Measurements from ENCODE around the gene AGMO. TPM values are rescaled to one million over a fixed set of nuclear protein-coding genes. Genes with fewer than 3 reads are reported as not detected.

The AGMO gene
- total RNA-seq, 1 experiment from 2014 or later, result 0.77 TPM

DNA sequence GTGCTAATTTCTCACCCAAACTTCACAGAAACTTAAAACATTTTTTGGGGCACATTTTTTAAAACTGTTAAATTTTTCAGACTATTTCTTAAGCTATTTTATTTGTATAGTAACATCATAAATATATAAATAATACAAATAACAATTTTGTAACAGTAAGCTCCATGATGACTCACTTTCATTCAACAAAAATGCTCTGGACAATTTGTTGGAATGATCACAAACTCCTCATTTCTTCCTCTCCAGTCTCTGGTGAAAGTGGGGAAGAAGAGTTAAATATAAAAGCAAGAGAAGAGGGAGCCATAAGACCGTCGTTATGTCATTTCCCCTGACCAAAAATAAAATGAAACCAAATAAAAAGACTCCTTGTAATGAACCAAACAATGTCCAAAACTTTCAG, 162.4 kb downstream of the AGMO start (continued):
- TF ChIP-seq ZNF317 (CRISPR knock-in tag; IDR thresholded peaks at IDR 0.05; ENCODE audit: borderline replicate concordance, low read depth), result no peak
- no peak for TF ChIP-seq CREB1 (CRISPR knock-in tag; IDR thresholded peaks at IDR 0.05)
- no peak for TF ChIP-seq CTCF (IDR thresholded peaks at IDR 0.05)
- no peak for TF ChIP-seq ZNF423 (CRISPR knock-in tag; IDR thresholded peaks at IDR 0.05)
- TF ChIP-seq ATF1 (CRISPR knock-in tag; IDR thresholded peaks at IDR 0.05), result no peak
- no peak for TF ChIP-seq MXD4 (CRISPR knock-in tag; IDR thresholded peaks at IDR 0.05; ENCODE audit: borderline replicate concordance)

GRCh38 chr7:15397922-15398760, 163.7 kb downstream of the AGMO start:
- ATAC-seq (no peak), DNase-seq (ENCODE audit: low spot score) (no peak)
- no peak overlapping the region for H3K4me3 Mint-ChIP-seq
- peaks cover 11% of the 10 kb centered on the region for H3K9me3 Mint-ChIP-seq
- ChIA-PET POLR2A (no interaction called here), CTCF (interaction anchor here (0.8 kb wide), 1 partner anchor 9 kb away, joined by 4 read pairs; no protein-coding TSS in a partner anchor)
- peak overlapping the region; percentile 25; the same call in 1 of the 2 replicates for H3K27ac Mint-ChIP-seq
- H3K36me3 Mint-ChIP-seq, result peaks cover 9% of the 10 kb centered on the region
- TF ChIP-seq ZNF396 (CRISPR knock-in tag; IDR thresholded peaks at IDR 0.05; ENCODE audit: borderline replicate concordance) (no peak), OVOL2 (CRISPR knock-in tag; IDR thresholded peaks at IDR 0.05; ENCODE audit: borderline replicate concordance) (no peak), ARID4B (CRISPR knock-in tag; IDR thresholded peaks at IDR 0.05; ENCODE audit: borderline replicate concordance) (no peak), TEAD4 (CRISPR knock-in tag; IDR thresholded peaks at IDR 0.05) (no peak), ATF1 (CRISPR knock-in tag; IDR thresholded peaks at IDR 0.05) (no peak), ZNF281 (CRISPR knock-in tag; IDR thresholded peaks at IDR 0.05) (no peak), GTF2I (CRISPR knock-in tag; conservative IDR thresholded peaks at IDR 0.05) (no peak), ETV6 (CRISPR knock-in tag; IDR thresholded peaks at IDR 0.05) (no peak), E2F5 (CRISPR knock-in tag; IDR thresholded peaks at IDR 0.05) (no peak), ZNF317 (CRISPR knock-in tag; IDR thresholded peaks at IDR 0.05; ENCODE audit: borderline replicate concordance, low read depth) (no peak), AR (CRISPR knock-in tag; IDR thresholded peaks at IDR 0.05) (no peak)
- TF ChIP-seq, protein P1, sequence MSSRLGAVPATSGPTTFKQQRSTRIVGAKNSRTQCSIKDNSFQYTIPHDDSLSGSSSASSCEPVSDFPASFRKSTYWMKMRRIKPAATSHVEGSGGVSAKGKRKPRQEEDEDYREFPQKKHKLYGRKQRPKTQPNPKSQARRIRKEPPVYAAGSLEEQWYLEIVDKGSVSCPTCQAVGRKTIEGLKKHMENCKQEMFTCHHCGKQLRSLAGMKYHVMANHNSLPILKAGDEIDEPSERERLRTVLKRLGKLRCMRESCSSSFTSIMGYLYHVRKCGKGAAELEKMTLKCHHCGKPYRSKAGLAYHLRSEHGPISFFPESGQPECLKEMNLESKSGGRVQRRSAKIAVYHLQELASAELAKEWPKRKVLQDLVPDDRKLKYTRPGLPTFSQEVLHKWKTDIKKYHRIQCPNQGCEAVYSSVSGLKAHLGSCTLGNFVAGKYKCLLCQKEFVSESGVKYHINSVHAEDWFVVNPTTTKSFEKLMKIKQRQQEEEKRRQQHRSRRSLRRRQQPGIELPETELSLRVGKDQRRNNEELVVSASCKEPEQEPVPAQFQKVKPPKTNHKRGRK (CRISPR knock-in tag; IDR thresholded peaks at IDR 0.05; ENCODE audit: borderline replicate concordance), result no peak
- H3K27me3 Mint-ChIP-seq (ENCODE audit: low read depth), result no peaks in the 10 kb centered on the region
- H3K4me1 Mint-ChIP-seq, result peaks cover 12% of the 10 kb centered on the region
